ENCODE data around the gene CD8B2. TPM values are rescaled to one million over a fixed set of nuclear protein-coding genes. Genes with fewer than 3 reads are reported as not detected.

CD8B2 gene
- total and polyA plus RNA-seq, 2 donors (not counting 1 experiment from before 2014, with no cell fraction given), result not detected

- ChIA-PET POLR2A (no interaction called here), CTCF (no interaction called here)
- Histone ChIP-seq H3K27ac (ENCODE audit: low read length in 2 of 2) (no peak overlapping the region), H3K27me3 (replicated peaks in 1 of 4; ENCODE audit: control extremely low read depth in 1 of 4, control insufficient read depth in 3 of 4, insufficient read depth in 4 of 4, low read length in 3 of 4) (no peaks in the 10 kb centered on the region), H3K4me1 (ENCODE audit: control insufficient read depth in 2 of 2, insufficient read depth in 2 of 2, low read length in 2 of 2) (no peaks in the 10 kb centered on the region), H3K4me3 (ENCODE audit: control extremely low read depth in 1 of 5, extremely low read depth in 1 of 5, insufficient read depth in 1 of 5, low read depth in 2 of 5, low read length in 4 of 5) (no peak overlapping the region), H3K9ac (ENCODE audit: low read length) (no peak overlapping the region), H3K79me2 (ENCODE audit: control insufficient read depth, insufficient read depth, low read length) (no peaks in the 10 kb centered on the region), H4K20me1 (ENCODE audit: control insufficient read depth, insufficient read depth, low read length, poor library complexity, severe bottlenecking) (no peaks in the 10 kb centered on the region), H3K36me3 (replicated peaks in 1 of 2; ENCODE audit: control extremely low read depth in 1 of 2, control insufficient read depth in 1 of 2, extremely low read depth in 1 of 2, insufficient read depth in 2 of 2, low read length in 1 of 2) (no peaks in the 10 kb centered on the region), H3K4me2 (replicated peaks; ENCODE audit: low read depth, low read length, poor library complexity, severe bottlenecking) (no peak overlapping the region), H3K9me3 (ENCODE audit: control extremely low read depth in 1 of 3, control insufficient read depth in 2 of 3, insufficient read depth in 1 of 3, low read length in 2 of 3) (peaks cover 0 to 9% (median 0%) of the 10 kb centered on the region in 3 donors), H2AFZ (ENCODE audit: insufficient read depth, low read depth, low read length, poor library complexity, severe bottlenecking) (no peak overlapping the region)
- Mint-ChIP-seq H3K9me3 (ENCODE audit: insufficient read depth) (peaks cover 6% of the 10 kb centered on the region), H3K27ac (no peak overlapping the region), H3K4me3 (no peak overlapping the region), H3K4me1 (no peaks in the 10 kb centered on the region), H3K27me3 (peaks cover 10% of the 10 kb centered on the region)
- TF ChIP-seq EZH2 (IDR thresholded peaks at IDR 0.05; ENCODE audit: borderline replicate concordance, insufficient read depth, low read depth, low read length, poor library complexity, severe bottlenecking), result no peak
- no peak for TF ChIP-seq CTCF (IDR thresholded peaks at IDR 0.05)
- DNase-seq (no peak), ATAC-seq (ENCODE audit: low read depth) (no peak)
- intact Hi-C loops (cut with micrococcal nuclease), result no loop called here
- WGBS (ENCODE audit: insufficient coverage), result 83% methylated on average over 6 of the region's 6 CpGs
These were observed 37.0 kb downstream of the CD8B2 start for GRCh38 chr2:106523976-106524665.

- intact Hi-C loops (cut with micrococcal nuclease), result no loop called here
- no peaks in the 10 kb centered on the region for H4K20me1 ChIP-seq (ENCODE audit: control insufficient read depth, insufficient read depth, low read length, poor library complexity, severe bottlenecking)
- no peak for ATAC-seq (ENCODE audit: low read depth)
- CTCF ChIA-PET, result no interaction called here
- no peak overlapping the region for H2AFZ ChIP-seq (ENCODE audit: insufficient read depth, low read depth, low read length, poor library complexity, severe bottlenecking)
- H3K36me3 ChIP-seq (replicated peaks in 1 of 2; ENCODE audit: control extremely low read depth in 1 of 2, control insufficient read depth in 1 of 2, extremely low read depth in 1 of 2, insufficient read depth in 2 of 2, low read length in 1 of 2), result no peaks in the 10 kb centered on the region
- no CpG with 5 or more reads among the region's 2 CpGs for WGBS (ENCODE audit: insufficient coverage)
- TF ChIP-seq EZH2 (IDR thresholded peaks at IDR 0.05; ENCODE audit: borderline replicate concordance, insufficient read depth, low read depth, low read length, poor library complexity, severe bottlenecking) (no peak), CTCF (IDR thresholded peaks at IDR 0.05) (no peak)
- no peak overlapping the region for H3K27ac Mint-ChIP-seq
- DNase-seq, result no peak
- no peak overlapping the region for H3K27ac ChIP-seq (ENCODE audit: low read length in 2 of 2)
- H3K4me1 ChIP-seq (ENCODE audit: control insufficient read depth in 2 of 2, insufficient read depth in 2 of 2, low read length in 2 of 2), result no peaks in the 10 kb centered on the region
- H3K27me3 Mint-ChIP-seq, result peaks cover 30% of the 10 kb centered on the region
- H3K27me3 ChIP-seq (replicated peaks in 1 of 4; ENCODE audit: control extremely low read depth in 1 of 4, control insufficient read depth in 3 of 4, insufficient read depth in 4 of 4, low read length in 3 of 4), result peaks cover 0 to 3% (median 0%) of the 10 kb centered on the region in 4 experiments
- no peak overlapping the region for H3K4me2 ChIP-seq (replicated peaks; ENCODE audit: low read depth, low read length, poor library complexity, severe bottlenecking)
- no peak overlapping the region for H3K4me3 Mint-ChIP-seq
- no peaks in the 10 kb centered on the region for H3K79me2 ChIP-seq (ENCODE audit: control insufficient read depth, insufficient read depth, low read length)
- H3K9ac ChIP-seq (ENCODE audit: low read length), result no peak overlapping the region
- H3K9me3 ChIP-seq (ENCODE audit: control extremely low read depth in 1 of 3, control insufficient read depth in 2 of 3, insufficient read depth in 1 of 3, low read length in 2 of 3), result no peaks in the 10 kb centered on the region
- H3K4me1 Mint-ChIP-seq, result no peaks in the 10 kb centered on the region
- POLR2A ChIA-PET, result no interaction called here
- no peaks in the 10 kb centered on the region for H3K9me3 Mint-ChIP-seq (ENCODE audit: insufficient read depth)
- H3K4me3 ChIP-seq (ENCODE audit: control extremely low read depth in 1 of 5, extremely low read depth in 1 of 5, insufficient read depth in 1 of 5, low read depth in 2 of 5, low read length in 4 of 5), result no peak overlapping the region
These were observed 43.7 kb downstream of the CD8B2 start for GRCh38 chr2:106530866-106531265.
